Kidney (tissue), 14 donors: Measurements from ENCODE around the gene TMEM182. TPM values are rescaled to one million over a fixed set of nuclear protein-coding genes. Genes with fewer than 3 reads are reported as not detected.
A peak's percentile ranks its signal among the peaks of the same experiment; 100 is the strongest.

Experiments used
- DNase-seq, 5 donors: peaks; one replicate each; pipeline ENCODE4 v3.0.0-alpha.2; 2013 to 2020
- FAIRE-seq: peaks from 2 replicates; lab custom pipeline; 2012; peaks lifted over from hg19 to GRCh38; lab: Jason Lieb, UNC
- H3K27ac ChIP-seq, 2 donors: one replicate each; pipeline ENCODE4 v1.7.0; 2013; ENCODE audit warnings: low read depth in 2 of 2, low read length in 2 of 2, inconsistent platforms in 1 of 2
- H3K27me3 ChIP-seq: one replicate; pipeline ENCODE4 v1.7.1; 2013; ENCODE audit warnings: low read length, inconsistent platforms; ENCODE audit not compliant: control insufficient read depth, insufficient read depth
- H3K36me3 ChIP-seq, 3 donors: one replicate each; pipeline versions ENCODE4 v1.7.0 to v1.7.1; 2013; ENCODE audit warnings: low read length in 3 of 3, control low read depth in 1 of 3, inconsistent platforms in 1 of 3; ENCODE audit not compliant: insufficient read depth in 3 of 3, control insufficient read depth in 2 of 3
- H3K4me1 ChIP-seq, 3 donors: one replicate each; pipeline versions ENCODE4 v1.7.0 to v1.7.1; 2013; ENCODE audit warnings: low read length in 3 of 3, inconsistent platforms in 1 of 3, low read depth in 1 of 3; ENCODE audit not compliant: control insufficient read depth in 2 of 3, insufficient read depth in 2 of 3
- H3K4me3 ChIP-seq, 3 donors: one replicate each; pipeline versions ENCODE4 v1.7.0 to v1.8.1; 2013; ENCODE audit warnings: low read length in 3 of 3, control low read depth in 1 of 3, inconsistent platforms in 1 of 3
- H3K9ac ChIP-seq, 3 donors: one replicate each; pipeline versions ENCODE4 v1.7.0 to v1.7.1; 2013; ENCODE audit warnings: low read length in 3 of 3, control low read depth in 1 of 3, inconsistent platforms in 1 of 3
- H3K9me3 ChIP-seq, 3 donors: one replicate each; pipeline versions ENCODE4 v1.7.0 to v1.7.1; 2013; ENCODE audit warnings: low read length in 3 of 3, control low read depth in 1 of 3, inconsistent platforms in 1 of 3; ENCODE audit not compliant: control insufficient read depth in 2 of 3, insufficient read depth in 1 of 3
- intact Hi-C: fragments of 100-400 bp; cut with DNase I; formaldehyde crosslinking; loops from one replicate; pipeline ENCODE4 v1.11.1; 2022
- polyA plus RNA-seq: library from polyadenylated mRNA; stranded (reverse); fragments of 350-450 nt; fragmentation: Illumina TruSeq; extraction: RNeasy Lipid Tissue Mini Kit (QIAGEN cat#74804); gene quantifications from one replicate; pipeline ENCODE4 v1.2.3, GENCODE V29; 2014; ENCODE audit warnings: low read depth, low replicate concordance; ENCODE audit not compliant: insufficient read depth
- total RNA-seq: library from RNA; stranded (reverse); fragmentation: NEBNext Ultra II Directional; extraction: Animal tissue kit (Norgen Biotek cat#: 25700); gene quantifications from one replicate; pipeline ENCODE4 v1.2.1, GENCODE V29; 2021
- TF ChIP-seq, protein P1 (sequence below): IDR thresholded peaks from 3 replicates; pipeline ENCODE4 v1.5.1; 2012; ENCODE audit warnings: mild to moderate bottlenecking, moderate library complexity, borderline replicate concordance; ENCODE audit not compliant: insufficient read depth; ENCODE audit errors: extremely low read depth
- donor health status: control.
- donor health status: control.
- donor health status: control.
- donor health status: control.
- donor health status: control.
- donor health status: DM: yes; HTN: yes; CAD: no.
- donor health status: Normal renal cell carcinoma (clear cell type).

Gene TMEM182
- total and polyA plus RNA-seq, 2 donors from 2014 or later: 4.2 to 6.5 TPM

DNA sequence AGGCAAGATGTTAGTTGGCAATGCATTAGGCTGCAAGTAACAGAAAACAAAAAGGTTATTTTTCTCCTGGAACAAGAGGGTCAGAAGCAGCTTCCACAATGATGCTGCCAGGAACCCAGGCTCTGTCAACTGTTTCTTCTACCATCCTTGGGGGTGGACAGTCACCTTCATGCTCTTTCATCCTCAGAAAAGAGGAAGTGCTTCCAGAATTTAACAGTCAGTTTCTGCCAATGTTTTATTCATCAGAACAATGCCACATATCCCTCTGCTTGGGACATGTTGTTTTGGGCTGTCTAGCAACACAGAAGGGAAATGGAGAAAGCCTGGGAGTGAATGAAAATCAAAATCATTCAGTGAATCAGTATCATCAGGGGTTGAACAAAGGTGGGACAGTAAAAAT lies 7.1 kb downstream of the TMEM182 start:
- Histone ChIP-seq H3K36me3 (no peaks in the 10 kb centered on the region), H3K4me1 (no peaks in the 10 kb centered on the region), H3K27me3 (no peaks in the 10 kb centered on the region), H3K27ac (no peak overlapping the region), H3K9me3 (no peaks in the 10 kb centered on the region), H3K9ac (no peak overlapping the region), H3K4me3 (no peak overlapping the region)
- DNase-seq (no peak), FAIRE-seq (no peak)
- TF ChIP-seq, protein P1, sequence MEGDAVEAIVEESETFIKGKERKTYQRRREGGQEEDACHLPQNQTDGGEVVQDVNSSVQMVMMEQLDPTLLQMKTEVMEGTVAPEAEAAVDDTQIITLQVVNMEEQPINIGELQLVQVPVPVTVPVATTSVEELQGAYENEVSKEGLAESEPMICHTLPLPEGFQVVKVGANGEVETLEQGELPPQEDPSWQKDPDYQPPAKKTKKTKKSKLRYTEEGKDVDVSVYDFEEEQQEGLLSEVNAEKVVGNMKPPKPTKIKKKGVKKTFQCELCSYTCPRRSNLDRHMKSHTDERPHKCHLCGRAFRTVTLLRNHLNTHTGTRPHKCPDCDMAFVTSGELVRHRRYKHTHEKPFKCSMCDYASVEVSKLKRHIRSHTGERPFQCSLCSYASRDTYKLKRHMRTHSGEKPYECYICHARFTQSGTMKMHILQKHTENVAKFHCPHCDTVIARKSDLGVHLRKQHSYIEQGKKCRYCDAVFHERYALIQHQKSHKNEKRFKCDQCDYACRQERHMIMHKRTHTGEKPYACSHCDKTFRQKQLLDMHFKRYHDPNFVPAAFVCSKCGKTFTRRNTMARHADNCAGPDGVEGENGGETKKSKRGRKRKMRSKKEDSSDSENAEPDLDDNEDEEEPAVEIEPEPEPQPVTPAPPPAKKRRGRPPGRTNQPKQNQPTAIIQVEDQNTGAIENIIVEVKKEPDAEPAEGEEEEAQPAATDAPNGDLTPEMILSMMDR: no peak
- intact Hi-C loops: no loop called here

DNA sequence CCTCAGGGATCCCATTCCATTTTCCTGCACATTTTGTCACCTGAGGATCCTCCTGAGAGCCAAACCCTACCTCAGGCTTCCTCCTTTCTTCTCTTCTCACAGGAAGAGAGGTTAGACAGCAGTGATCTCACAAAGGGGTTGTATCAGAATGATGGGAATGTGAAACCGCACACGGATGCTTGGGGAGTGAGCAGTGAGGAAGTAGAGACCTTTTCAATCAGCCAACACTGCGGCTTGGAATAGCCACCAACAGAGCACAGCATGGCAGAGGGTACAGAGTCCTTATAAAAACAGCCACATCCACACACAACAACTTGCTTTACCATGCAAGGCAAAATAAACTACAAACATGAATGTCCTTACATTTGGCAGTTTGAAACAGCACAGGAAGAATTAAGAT lies 8.7 kb downstream of the TMEM182 start:
- no peak for FAIRE-seq
- DNase-seq: no peak
- H3K4me3 ChIP-seq: no peak overlapping the region
- no peaks in the 10 kb centered on the region for H3K27me3 ChIP-seq
- TF ChIP-seq, protein P1: no peak
- H3K36me3 ChIP-seq: no peaks in the 10 kb centered on the region
- no peak overlapping the region for H3K27ac ChIP-seq
- H3K9ac ChIP-seq: no peak overlapping the region
- no peaks in the 10 kb centered on the region for H3K9me3 ChIP-seq
- intact Hi-C loops: no loop called here
- H3K4me1 ChIP-seq: no peaks in the 10 kb centered on the region

DNA sequence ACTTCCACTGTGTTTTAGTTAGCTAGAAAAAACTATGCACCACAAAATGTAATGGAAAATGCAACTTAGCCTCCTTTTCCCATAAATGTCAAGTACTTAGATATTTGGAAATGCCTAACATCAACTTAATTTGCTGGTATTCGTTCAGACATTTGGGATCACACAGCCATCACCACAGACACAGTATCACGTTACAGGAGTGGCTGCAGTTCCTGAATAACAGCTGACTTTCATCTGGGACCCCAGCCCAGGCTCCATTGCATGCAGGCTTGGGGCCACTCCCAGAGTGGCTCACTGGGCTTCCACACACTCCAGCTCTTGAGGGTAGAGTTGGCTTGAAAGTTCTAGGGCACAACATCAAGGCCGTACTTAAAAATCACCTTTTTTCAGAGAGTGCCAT lies 9.3 kb downstream of the TMEM182 start:
- Histone ChIP-seq H3K27ac (no peak overlapping the region), H3K36me3 (no peaks in the 10 kb centered on the region), H3K9ac (no peak overlapping the region), H3K4me3 (no peak overlapping the region), H3K27me3 (no peaks in the 10 kb centered on the region), H3K9me3 (no peaks in the 10 kb centered on the region), H3K4me1 (no peaks in the 10 kb centered on the region)
- FAIRE-seq (no peak), DNase-seq (peak in 1 of 5 donors; percentile 37)
- intact Hi-C loops: no loop called here
- TF ChIP-seq, protein P1: no peak

DNA sequence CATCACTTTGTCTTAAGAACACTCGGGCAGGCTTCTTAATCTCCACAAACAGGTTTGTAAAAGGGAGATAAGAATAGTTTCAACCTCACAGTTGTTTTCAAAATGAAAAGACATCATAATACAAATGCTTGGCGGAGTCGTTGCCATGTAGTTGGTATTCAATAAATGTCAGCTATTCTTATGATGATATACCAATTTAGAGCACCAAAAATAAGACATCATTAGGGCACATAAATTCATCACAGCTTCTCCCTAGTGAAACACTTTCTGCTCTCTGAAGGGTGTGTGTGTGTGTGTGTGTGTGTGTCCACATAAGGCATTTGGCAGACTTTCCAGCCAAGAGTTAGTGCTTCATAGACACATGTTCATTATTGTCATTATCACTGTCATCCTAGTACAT lies 10.8 kb downstream of the TMEM182 start:
- Histone ChIP-seq H3K9ac (no peak overlapping the region), H3K9me3 (no peaks in the 10 kb centered on the region), H3K27me3 (no peaks in the 10 kb centered on the region), H3K4me3 (no peak overlapping the region), H3K4me1 (no peaks in the 10 kb centered on the region), H3K36me3 (no peaks in the 10 kb centered on the region), H3K27ac (no peak overlapping the region)
- no peak for DNase-seq
- intact Hi-C loops: no loop called here
- TF ChIP-seq, protein P1: no peak
- FAIRE-seq: no peak
